SU-DHL-6 (cell line): ENCODE data around the gene SART3.

ENCODE experiments used
- H2AFZ ChIP-seq: fragments of 200-600 bp; sonication (generic); 2 replicates; pipeline ENCODE4 v1.6.1; 2014; ENCODE audit warnings: low read depth, mild to moderate bottlenecking, moderate library complexity, mixed read lengths, antibody characterized with exemption, low read length; ENCODE audit not compliant: severe bottlenecking
- H3F3A ChIP-seq: fragments of 200-600 bp; shearing (Covaris generic); 2 replicates; pipeline ENCODE4 v1.6.0; 2016; ENCODE audit warnings: antibody characterized with exemption, mild to moderate bottlenecking; ENCODE audit not compliant: insufficient read depth
- H3K27ac ChIP-seq: fragments of 200-600 bp; sonication (generic); 2 replicates; pipeline ENCODE4 v1.5.1; 2016; ENCODE audit warnings: low read depth, mild to moderate bottlenecking, low read length, moderate library complexity, mixed read lengths
- H3K27me3 ChIP-seq: fragments of 200-600 bp; sonication (generic), shearing (Covaris generic); 2 replicates; pipeline ENCODE4 v1.6.0; 2014; ENCODE audit warnings: mild to moderate bottlenecking, low read length
- H3K36me3 ChIP-seq: fragments of 200-600 bp; sonication (generic); 2 replicates; pipeline ENCODE4 v1.6.1; 2014; ENCODE audit warnings: mild to moderate bottlenecking, low read length, mixed read lengths
- H3K4me2 ChIP-seq: fragments of 300-600, 200-600 bp; shearing (Covaris generic), sonication (generic); 2 replicates; pipeline ENCODE4 v1.6.0; 2014; ENCODE audit warnings: low read length, low read depth, mild to moderate bottlenecking; ENCODE audit not compliant: poor library complexity, severe bottlenecking
- H3K4me3 ChIP-seq: fragments of 200-600 bp; sonication (generic); 2 replicates; pipeline ENCODE4 v1.5.1; 2014; ENCODE audit warnings: antibody characterized with exemption, low read length, mild to moderate bottlenecking, mixed read lengths; ENCODE audit not compliant: insufficient read depth, poor library complexity, severe bottlenecking
- H3K79me2 ChIP-seq: fragments of 200-600 bp; sonication (generic); 2 replicates; pipeline ENCODE4 v1.6.1; 2014; ENCODE audit warnings: mild to moderate bottlenecking, low read length, moderate library complexity; ENCODE audit not compliant: insufficient read depth
- H3K9ac ChIP-seq: fragments of 200-600 bp; sonication (generic); 2 replicates; pipeline ENCODE4 v1.7.0; 2014; ENCODE audit warnings: mild to moderate bottlenecking, low read length
- H3K9me2 ChIP-seq: fragments of 200-600 bp; sonication (generic); replicated peaks from 2 replicates; pipeline ENCODE4 v1.6.1; 2014; ENCODE audit warnings: low read length; ENCODE audit not compliant: insufficient read depth
- H3K9me3 ChIP-seq: fragments of 200-600 bp; sonication (generic); 2 replicates; pipeline ENCODE4 v1.6.1; 2014; ENCODE audit warnings: low read length, mixed read lengths; ENCODE audit not compliant: insufficient read depth
- H4K20me1 ChIP-seq: fragments of 200-600 bp; sonication (generic); 2 replicates; pipeline ENCODE4 v1.6.1; 2014; ENCODE audit warnings: low read depth, mild to moderate bottlenecking, antibody characterized with exemption, low read length, moderate library complexity, mixed read lengths
- CTCF ChIP-seq: fragments of 200-600 bp; sonication (generic); IDR thresholded peaks from one replicate; pipeline ENCODE4 v1.5.1; 2017; ENCODE audit warnings: antibody characterized with exemption, mild to moderate bottlenecking, low read length, moderate library complexity; ENCODE audit not compliant: insufficient read depth, poor library complexity, severe bottlenecking
- EZH2phosphoT487 ChIP-seq: fragments of 200-600 bp; sonication (generic), shearing (Covaris generic); conservative IDR thresholded peaks from 2 replicates; pipeline ENCODE4 v1.6.1; 2018; ENCODE audit warnings: mild to moderate bottlenecking, antibody characterized with exemption, low read length, moderate library complexity, mixed read lengths

SART3 gene

GRCh38 chr12:108609537-108610335, 48.8 kb upstream of the SART3 start:
- no peaks in the 10 kb centered on the region for H3K36me3 ChIP-seq
- TF ChIP-seq CTCF (no peak), EZH2phosphoT487 (no peak)
- no peaks in the 10 kb centered on the region for H3F3A ChIP-seq
- no peak overlapping the region for H3K9ac ChIP-seq
- no peak overlapping the region for H3K27ac ChIP-seq
- no peaks in the 10 kb centered on the region for H3K9me2 ChIP-seq
- no peaks in the 10 kb centered on the region for H4K20me1 ChIP-seq
- no peaks in the 10 kb centered on the region for H3K9me3 ChIP-seq
- no peak overlapping the region for H2AFZ ChIP-seq
- H3K79me2 ChIP-seq, result no peaks in the 10 kb centered on the region
- H3K4me3 ChIP-seq, result no peak overlapping the region
- H3K4me2 ChIP-seq, result no peak overlapping the region
- no peaks in the 10 kb centered on the region for H3K27me3 ChIP-seq

- Histone ChIP-seq H3K79me2 (no peaks in the 10 kb centered on the region), H3K9ac (no peak overlapping the region), H3F3A (no peaks in the 10 kb centered on the region), H3K4me2 (no peak overlapping the region), H3K27me3 (no peaks in the 10 kb centered on the region), H2AFZ (no peak overlapping the region), H3K4me3 (no peak overlapping the region), H3K9me2 (no peaks in the 10 kb centered on the region), H3K36me3 (no peaks in the 10 kb centered on the region), H4K20me1 (no peaks in the 10 kb centered on the region), H3K9me3 (no peaks in the 10 kb centered on the region), H3K27ac (no peak overlapping the region)
- TF ChIP-seq EZH2phosphoT487 (no peak), CTCF (no peak)
Measured at GRCh38 chr12:108608616-108609015, 47.6 kb upstream of the SART3 start.

GRCh38 chr12:108607981-108608600, 47.1 kb upstream of the SART3 start:
- no peaks in the 10 kb centered on the region for H3K79me2 ChIP-seq
- no peaks in the 10 kb centered on the region for H3K9me3 ChIP-seq
- no peaks in the 10 kb centered on the region for H4K20me1 ChIP-seq
- no peak overlapping the region for H3K4me3 ChIP-seq
- no peaks in the 10 kb centered on the region for H3F3A ChIP-seq
- H3K27ac ChIP-seq, result no peak overlapping the region
- no peak overlapping the region for H3K4me2 ChIP-seq
- no peak for TF ChIP-seq EZH2phosphoT487
- TF ChIP-seq CTCF, result no peak
- no peak overlapping the region for H2AFZ ChIP-seq
- H3K36me3 ChIP-seq, result no peaks in the 10 kb centered on the region
- no peak overlapping the region for H3K9ac ChIP-seq
- H3K9me2 ChIP-seq, result no peaks in the 10 kb centered on the region
- no peaks in the 10 kb centered on the region for H3K27me3 ChIP-seq
